ENCODE results near the gene CDC42EP2.

Gene CDC42EP2

DNA sequence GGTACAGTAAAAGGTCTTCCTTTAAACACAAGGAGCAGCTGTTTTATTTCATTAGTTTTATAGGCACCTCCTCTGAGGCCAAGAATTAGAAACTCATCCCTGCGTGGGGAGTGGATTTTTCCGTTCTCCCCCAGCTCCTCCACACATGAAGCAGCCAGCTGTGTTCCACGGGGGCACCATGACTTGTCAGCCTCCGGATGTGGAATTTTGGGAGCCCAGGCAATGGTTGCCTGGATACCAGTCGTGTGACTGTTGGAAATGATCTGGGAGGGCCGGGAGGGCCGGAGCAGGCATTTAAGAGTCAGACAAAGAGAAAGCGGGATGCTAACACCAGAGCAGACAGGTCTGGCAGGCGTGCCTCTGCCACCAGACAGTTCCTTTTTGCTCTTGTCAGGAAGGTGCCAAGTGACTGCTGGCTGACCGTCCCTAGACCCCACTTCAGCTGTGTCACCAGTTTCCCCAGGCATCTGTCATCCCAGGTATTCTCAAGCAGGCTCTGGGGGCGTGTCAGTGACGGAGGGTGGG is 15.9 kb upstream of the CDC42EP2 start:
- Histone ChIP-seq H3K4me1 (ENCODE audit: control insufficient read depth in 1 of 2, insufficient read depth in 1 of 2, low read depth in 1 of 2, low read length in 1 of 2) (no peaks in the 10 kb centered on the region), H3K9me3 (no peaks in the 10 kb centered on the region), H3K27ac (no peak overlapping the region), H3K36me3 (peaks cover 49% of the 10 kb centered on the region), H3K4me3 (ENCODE audit: low read depth in 1 of 2, low read length in 1 of 2) (no peak overlapping the region), H3K27me3 (no peaks in the 10 kb centered on the region)
- TF ChIP-seq CTCF (IDR thresholded peaks at IDR 0.05) = no peak

DNA sequence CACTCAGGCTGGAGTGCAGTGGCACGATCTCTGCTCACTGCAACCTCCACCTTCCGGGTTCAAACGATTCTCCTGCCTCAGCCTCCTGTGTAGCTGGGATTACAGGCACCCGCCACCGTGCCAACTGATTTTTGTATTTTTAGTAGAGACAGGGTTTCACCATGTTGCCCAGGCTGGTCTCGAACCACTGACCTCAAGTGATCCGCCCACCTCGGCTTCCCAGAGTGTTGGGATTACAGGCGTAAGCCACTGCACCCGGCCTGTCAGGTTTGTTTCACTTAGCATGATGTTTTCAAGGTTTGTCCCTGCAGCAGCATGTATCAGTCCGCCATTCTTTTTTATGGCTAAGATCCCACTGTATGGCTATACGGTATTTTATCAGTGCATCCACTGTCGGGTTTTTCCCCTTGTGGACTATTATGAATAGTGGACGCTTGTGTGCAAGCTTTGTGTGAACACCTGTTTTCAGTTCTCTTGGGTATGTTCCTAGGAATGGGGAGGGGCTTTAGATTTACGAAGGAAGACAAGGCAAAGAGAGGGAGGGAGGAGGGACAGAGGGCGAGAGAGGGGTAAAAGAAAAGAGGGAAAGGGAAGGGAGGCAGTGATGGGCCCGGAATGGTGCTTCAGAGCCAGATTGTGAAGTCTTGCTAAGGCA is 13.9 kb upstream of the CDC42EP2 start:
- no peak overlapping the region for H3K4me3 ChIP-seq (ENCODE audit: low read depth in 1 of 2, low read length in 1 of 2)
- H3K9me3 ChIP-seq = no peaks in the 10 kb centered on the region
- peaks cover 35% of the 10 kb centered on the region for H3K36me3 ChIP-seq
- H3K27ac ChIP-seq = no peak overlapping the region
- no peaks in the 10 kb centered on the region for H3K4me1 ChIP-seq (ENCODE audit: control insufficient read depth in 1 of 2, insufficient read depth in 1 of 2, low read depth in 1 of 2, low read length in 1 of 2)
- no peak for TF ChIP-seq CTCF (IDR thresholded peaks at IDR 0.05)
- H3K27me3 ChIP-seq = no peaks in the 10 kb centered on the region

GRCh38 chr11:65301491-65302329 is 13.0 kb upstream of the CDC42EP2 start:
- no peak for TF ChIP-seq CTCF (IDR thresholded peaks at IDR 0.05)
- Histone ChIP-seq H3K27me3 (no peaks in the 10 kb centered on the region), H3K4me1 (ENCODE audit: control insufficient read depth in 1 of 2, insufficient read depth in 1 of 2, low read depth in 1 of 2, low read length in 1 of 2) (no peaks in the 10 kb centered on the region), H3K4me3 (ENCODE audit: low read depth in 1 of 2, low read length in 1 of 2) (no peak overlapping the region), H3K9me3 (no peaks in the 10 kb centered on the region), H3K36me3 (peaks cover 27% of the 10 kb centered on the region), H3K27ac (no peak overlapping the region)

- Histone ChIP-seq H3K36me3 (peaks cover 13% of the 10 kb centered on the region), H3K4me3 (ENCODE audit: low read depth in 1 of 2, low read length in 1 of 2) (no peak overlapping the region), H3K4me1 (ENCODE audit: control insufficient read depth in 1 of 2, insufficient read depth in 1 of 2, low read depth in 1 of 2, low read length in 1 of 2) (peaks cover 0 to 5% of the 10 kb centered on the region in 2 experiments)
Observed at GRCh38 chr11:65303555-65303954, 11.1 kb upstream of the CDC42EP2 start.

GRCh38 chr11:65304110-65304509 is 10.6 kb upstream of the CDC42EP2 start:
- H3K4me1 ChIP-seq (ENCODE audit: control insufficient read depth in 1 of 2, insufficient read depth in 1 of 2, low read depth in 1 of 2, low read length in 1 of 2) = peaks cover 0 to 9% of the 10 kb centered on the region in 2 experiments
- TF ChIP-seq CTCF (IDR thresholded peaks at IDR 0.05) = no peak
- H3K4me3 ChIP-seq (ENCODE audit: low read depth in 1 of 2, low read length in 1 of 2) = no peak overlapping the region
- no peaks in the 10 kb centered on the region for H3K27me3 ChIP-seq
- peaks cover 8% of the 10 kb centered on the region for H3K36me3 ChIP-seq
- H3K9me3 ChIP-seq = no peaks in the 10 kb centered on the region
- no peak overlapping the region for H3K27ac ChIP-seq

More at GRCh38 chr11:65303555-65303954, 11.1 kb upstream of the CDC42EP2 start:
- TF ChIP-seq CTCF (IDR thresholded peaks at IDR 0.05) = no peak
- Histone ChIP-seq H3K27ac (no peak overlapping the region), H3K27me3 (no peaks in the 10 kb centered on the region), H3K9me3 (no peaks in the 10 kb centered on the region)

Data from neutrophil (primary cell).